ENCODE results near the gene MAD2L2. TPM values are rescaled to one million over a fixed set of nuclear protein-coding genes. Genes with fewer than 3 reads are reported as not detected.

The MAD2L2 gene
- polyA plus RNA-seq, 2 of the 4 experiments (the other 2 are of a cell fraction) = 31.2 to 32.5 TPM

DNA sequence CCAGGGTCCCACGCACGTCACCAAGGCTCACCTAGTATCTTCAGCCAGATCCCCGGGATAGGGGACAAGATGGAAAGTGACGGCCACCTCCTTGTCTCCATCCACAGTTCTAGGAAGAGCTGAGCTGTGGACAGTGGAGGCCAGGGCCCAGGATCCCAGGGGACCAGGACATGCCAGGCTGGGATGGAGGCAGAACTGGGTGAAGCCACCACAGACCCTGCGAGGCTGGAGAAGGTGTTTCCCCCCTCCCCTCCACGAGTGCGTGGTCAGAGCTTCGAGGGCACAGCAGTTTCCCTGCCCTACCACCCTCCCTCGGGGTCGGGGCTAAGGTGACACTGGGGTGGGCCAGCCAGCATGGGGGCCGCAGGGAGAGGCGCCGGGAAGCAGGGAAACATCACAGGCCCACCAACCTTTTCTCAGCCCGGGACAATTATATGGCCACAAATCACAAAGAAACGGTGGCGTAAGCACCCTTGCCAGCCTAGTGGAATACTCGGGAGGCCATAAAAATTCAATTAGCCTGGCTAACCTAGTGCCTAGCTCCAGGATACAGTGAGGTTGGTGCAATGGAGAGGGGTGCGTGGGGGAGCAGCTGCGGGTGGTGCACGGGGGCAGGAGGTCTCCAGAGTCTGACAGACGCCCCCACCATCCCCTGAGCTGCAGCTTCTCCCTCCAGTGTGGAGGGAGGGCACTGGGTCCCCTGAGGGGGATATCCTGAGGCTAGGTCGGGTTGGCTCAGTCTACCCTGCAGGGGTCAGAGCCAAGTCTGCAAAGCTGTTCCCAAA lies 23.9 kb upstream of the MAD2L2 start (continued):
- TF ChIP-seq BHLHE40 (IDR thresholded peaks at IDR 0.05; ENCODE audit: low read depth, low read length) = no peak
- TF ChIP-seq E2F6 (IDR thresholded peaks at IDR 0.05; ENCODE audit: borderline replicate concordance, low read depth) = no peak

DNA sequence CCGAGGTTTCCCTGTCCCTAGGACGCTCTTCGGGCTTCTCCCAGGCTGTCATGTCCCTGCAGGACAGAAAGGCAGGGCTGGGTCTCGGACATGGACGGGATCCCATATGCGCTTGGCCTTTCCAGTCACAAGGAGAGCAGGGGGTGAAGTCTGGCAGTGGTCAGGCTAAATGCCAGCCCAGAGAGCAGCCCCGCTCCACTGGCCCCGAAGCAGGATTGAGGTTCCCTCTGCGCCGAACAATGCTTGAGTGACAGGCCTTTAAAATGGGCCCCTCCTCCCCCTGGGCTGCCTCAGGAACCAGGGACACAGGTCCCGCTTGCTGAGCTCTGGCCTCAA lies 23.2 kb upstream of the MAD2L2 start:
- Histone ChIP-seq H3K27ac (no peak overlapping the region), H3K4me2 (no peak overlapping the region), H3K4me3 (no peak overlapping the region), H3K4me1 (0 out of 3 replicates have a peak, but pooled peaks cover 4% of the 10 kb centered on the region), H3K9me3 (no peaks in the 10 kb centered on the region)
- DNase-seq (ENCODE audit: low read depth in 1 of 2, low spot score in 1 of 2) (no peak), ATAC-seq (peak in 1 of 2 experiments; percentile 13; a peak in 1 of 6 replicates), FAIRE-seq (no peak)
- 60% methylated on average over 9 of the region's 11 CpGs for WGBS (ENCODE audit: missing lambda C conversion rate)
- ChIA-PET CTCF (interaction anchor here (0.8 to 3.1 kb wide), 4 partner anchors 9 to 54 kb away, joined by 3 to 10 read pairs (median 6); no protein-coding TSS in a partner anchor), POLR2A (no interaction called here)
- no peak for TF ChIP-seq ZC3H11A (IDR thresholded peaks at IDR 0.05)
- TF ChIP-seq SREBF2 (IDR thresholded peaks at IDR 0.05) = no peak
- TF ChIP-seq POLR2AphosphoS2 (conservative IDR thresholded peaks at IDR 0.05; ENCODE audit: low read length) = no peak
- TF ChIP-seq USF2 (IDR thresholded peaks at IDR 0.05) = no peak
- TF ChIP-seq RCOR1 (IDR thresholded peaks at IDR 0.05; ENCODE audit: low read depth, low read length) = no peak
- no peak for TF ChIP-seq ZNF302 (CRISPR knock-in tag; IDR thresholded peaks at IDR 0.05)
- TF ChIP-seq HDAC2 (IDR thresholded peaks at IDR 0.05) = no peak
- no peak for TF ChIP-seq CBX8 (IDR thresholded peaks at IDR 0.05)
- TF ChIP-seq FOXS1 (CRISPR knock-in tag; IDR thresholded peaks at IDR 0.05) = no peak
- TF ChIP-seq POLR2A (IDR thresholded peaks at IDR 0.05; ENCODE audit: low read length) = no peak
- TF ChIP-seq BHLHE40 (IDR thresholded peaks at IDR 0.05; ENCODE audit: low read depth, low read length) = no peak
- TF ChIP-seq JUNB (IDR thresholded peaks at IDR 0.05) = no peak
- no peak for TF ChIP-seq KDM1A (IDR thresholded peaks at IDR 0.05; ENCODE audit: low read depth)
- TF ChIP-seq EHMT2 (IDR thresholded peaks at IDR 0.05; ENCODE audit: low read depth) = no peak
- TF ChIP-seq, protein P1, sequence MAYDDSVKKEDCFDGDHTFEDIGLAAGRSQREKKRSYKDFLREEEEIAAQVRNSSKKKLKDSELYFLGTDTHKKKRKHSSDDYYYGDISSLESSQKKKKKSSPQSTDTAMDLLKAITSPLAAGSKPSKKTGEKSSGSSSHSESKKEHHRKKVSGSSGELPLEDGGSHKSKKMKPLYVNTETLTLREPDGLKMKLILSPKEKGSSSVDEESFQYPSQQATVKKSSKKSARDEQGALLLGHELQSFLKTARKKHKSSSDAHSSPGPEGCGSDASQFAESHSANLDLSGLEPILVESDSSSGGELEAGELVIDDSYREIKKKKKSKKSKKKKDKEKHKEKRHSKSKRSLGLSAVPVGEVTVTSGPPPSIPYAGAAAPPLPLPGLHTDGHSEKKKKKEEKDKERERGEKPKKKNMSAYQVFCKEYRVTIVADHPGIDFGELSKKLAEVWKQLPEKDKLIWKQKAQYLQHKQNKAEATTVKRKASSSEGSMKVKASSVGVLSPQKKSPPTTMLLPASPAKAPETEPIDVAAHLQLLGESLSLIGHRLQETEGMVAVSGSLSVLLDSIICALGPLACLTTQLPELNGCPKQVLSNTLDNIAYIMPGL (CRISPR knock-in tag; IDR thresholded peaks at IDR 0.05; ENCODE audit: borderline replicate concordance) = no peak
- no peak for TF ChIP-seq MYC (IDR thresholded peaks at IDR 0.05; ENCODE audit: borderline replicate concordance, low read length)
- TF ChIP-seq TFCP2L1 (CRISPR knock-in tag; IDR thresholded peaks at IDR 0.05) = no peak
- no peak for TF ChIP-seq KDM5A (IDR thresholded peaks at IDR 0.05)

- Histone ChIP-seq H3K4me1 (no peaks in the 10 kb centered on the region), H3K4me3 (no peak overlapping the region), H3K27ac (no peak overlapping the region), H3K4me2 (no peak overlapping the region), H3K9me3 (no peaks in the 10 kb centered on the region)
- POLR2A ChIA-PET = no interaction called here
- DNase-seq (ENCODE audit: low read depth in 1 of 2, low spot score in 1 of 2) (no peak), FAIRE-seq (no peak), ATAC-seq (peak in 1 of 2 experiments; percentile 16; a peak in 1 of 6 replicates)
- 37% methylated on average over 7 of the region's 8 CpGs for WGBS (ENCODE audit: missing lambda C conversion rate)
- CTCF ChIA-PET = interaction anchor here (2.7 to 3.1 kb wide), 2 partner anchors 16 to 53 kb away, joined by 9 to 10 read pairs; no protein-coding TSS in a partner anchor
- TF ChIP-seq POLR2A (IDR thresholded peaks at IDR 0.05; ENCODE audit: low read length) (no peak), MAFK (IDR thresholded peaks at IDR 0.05; ENCODE audit: partially characterized antibody) (no peak), MAX (IDR thresholded peaks at IDR 0.05) (no peak), MAZ (IDR thresholded peaks at IDR 0.05; ENCODE audit: borderline replicate concordance, low read depth, low read length) (no peak), GATA3 (IDR thresholded peaks at IDR 0.05; ENCODE audit: borderline replicate concordance) (no peak), HEYL (CRISPR knock-in tag; IDR thresholded peaks at IDR 0.05) (no peak), CBX2 (IDR thresholded peaks at IDR 0.05; ENCODE audit: borderline replicate concordance, low read depth) (no peak), JUN (IDR thresholded peaks at IDR 0.05) (no peak)
- TF ChIP-seq, protein P1 (CRISPR knock-in tag; IDR thresholded peaks at IDR 0.05; ENCODE audit: borderline replicate concordance) = no peak
Measured at GRCh38 chr1:11703357-11704193, 22.6 kb upstream of the MAD2L2 start.
